Activated T-helper 2 cell treated with anti-CD3 and anti-CD28 coated beads, Interferon-gamma antibody, Interleukin-2, Interleukin-4, amounts not matched to agents 10 μg/mL and 5 μg/mL and 100 μg/mL, durations not matched to agents 14 hours and 24 hours and 36 hours (primary cell): ENCODE results near the gene UPF1. TPM values are rescaled to one million over a fixed set of nuclear protein-coding genes. Genes with fewer than 3 reads are reported as not detected.

ENCODE experiments used
- DNase-seq: peaks from one replicate; pipeline ENCODE4 v3.0.0; 2021; ENCODE audit warnings: low spot score
- H3K27ac Mint-ChIP-seq: one replicate; pipeline ENCODE4 v1.8.0; 2021; ENCODE audit warnings: mixed read lengths
- H3K27me3 Mint-ChIP-seq: one replicate; pipeline ENCODE4 v1.8.0; 2021; ENCODE audit warnings: low read depth, mixed read lengths
- H3K36me3 Mint-ChIP-seq: one replicate; pipeline ENCODE4 v1.8.0; 2021; ENCODE audit warnings: low read depth, mixed read lengths
- H3K4me1 Mint-ChIP-seq: one replicate; pipeline ENCODE4 v1.8.0; 2021; ENCODE audit warnings: low read depth, mixed read lengths
- H3K4me3 Mint-ChIP-seq: one replicate; pipeline ENCODE4 v1.8.0; 2021; ENCODE audit warnings: low read depth, mild to moderate bottlenecking, moderate library complexity, mixed read lengths
- H3K9me3 Mint-ChIP-seq: one replicate; pipeline ENCODE4 v1.8.0; 2021; ENCODE audit warnings: mixed read lengths
- intact Hi-C: fragments of 100-400 bp; cut with micrococcal nuclease; formaldehyde crosslinking; loops from one replicate; pipeline ENCODE4 v1.15.1; 2023
- total RNA-seq: library from RNA; stranded (reverse); gene quantifications from 2 replicates; pipeline ENCODE4 v1.2.3, GENCODE V29; 2022

Gene UPF1
- total RNA-seq, 1 donor from 2014 or later, result 99.5 TPM

GRCh38 chr19:18847549-18848463, 16.0 kb downstream of the UPF1 start:
- H3K4me3 Mint-ChIP-seq, result no peak overlapping the region
- no peaks in the 10 kb centered on the region for H3K27me3 Mint-ChIP-seq
- H3K4me1 Mint-ChIP-seq, result peaks cover 51% of the 10 kb centered on the region
- intact Hi-C loops, result loop anchor here (5.0 to 10.0 kb wide), 4 partner anchors 61 to 393 kb away; partner anchors contain the start of gene CRTC1
- H3K27ac Mint-ChIP-seq, result peak overlapping the region; percentile 12
- DNase-seq, result no peak
- H3K9me3 Mint-ChIP-seq, result no peaks in the 10 kb centered on the region
- H3K36me3 Mint-ChIP-seq, result peaks cover 65% of the 10 kb centered on the region

DNA sequence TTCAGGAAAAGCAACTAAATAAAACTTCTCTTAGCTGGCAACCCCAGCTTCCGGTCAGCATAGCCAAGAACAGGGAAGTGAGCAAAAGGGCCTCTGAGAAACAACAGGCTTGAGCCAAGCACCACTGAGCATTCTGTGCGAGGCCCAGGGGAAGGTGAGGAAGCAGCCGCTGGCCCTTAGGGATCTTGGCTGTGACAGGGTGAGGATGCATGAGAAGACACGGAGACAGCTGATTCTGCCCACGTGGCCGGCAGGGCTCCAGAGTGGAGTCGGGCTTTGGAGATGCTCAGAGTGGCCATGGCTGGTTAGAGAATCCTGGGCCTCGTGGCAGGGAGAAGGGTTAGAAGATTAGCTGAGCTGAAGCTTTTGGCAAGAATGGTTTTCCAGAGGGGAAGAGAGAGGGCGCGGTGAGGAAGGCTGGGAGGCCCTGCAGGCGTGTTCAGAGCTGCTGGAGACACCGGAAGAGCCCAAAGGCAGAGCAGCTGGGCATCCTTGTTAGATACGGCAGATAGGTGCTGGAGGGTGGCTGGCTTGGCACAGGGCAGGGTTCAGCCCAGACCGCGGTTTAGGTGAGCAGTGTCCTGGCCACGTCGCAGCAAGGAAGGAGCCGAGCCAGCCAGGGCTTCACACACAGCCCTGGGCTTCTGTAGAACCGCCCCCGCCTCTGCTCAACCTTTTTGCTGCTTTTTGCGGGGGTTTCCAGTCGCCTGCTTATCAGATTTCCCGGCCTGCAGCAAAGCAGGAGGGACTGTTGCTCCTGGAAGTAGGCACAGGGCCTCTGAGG, 17.3 kb downstream of the UPF1 start:
- H3K4me1 Mint-ChIP-seq, result peaks cover 39% of the 10 kb centered on the region
- H3K36me3 Mint-ChIP-seq, result peaks cover 74% of the 10 kb centered on the region
- intact Hi-C loops, result loop anchor here (5.0 to 10.0 kb wide), 4 partner anchors 62 to 394 kb away; partner anchors contain the start of gene CRTC1
- H3K27ac Mint-ChIP-seq, result peak overlapping the region; percentile 91
- peak overlapping the region; percentile 66 for H3K4me3 Mint-ChIP-seq
- H3K9me3 Mint-ChIP-seq, result no peaks in the 10 kb centered on the region
- no peaks in the 10 kb centered on the region for H3K27me3 Mint-ChIP-seq
- DNase-seq, result no peak

- Mint-ChIP-seq H3K4me3 (peak overlapping the region; percentile 66), H3K36me3 (peaks cover 77% of the 10 kb centered on the region), H3K27ac (peak overlapping the region; percentile 91), H3K27me3 (no peaks in the 10 kb centered on the region), H3K9me3 (no peaks in the 10 kb centered on the region), H3K4me1 (peaks cover 34% of the 10 kb centered on the region)
- DNase-seq, result no peak
- intact Hi-C loops, result loop anchor here (5.0 to 10.0 kb wide), 4 partner anchors 63 to 395 kb away; partner anchors contain the start of gene CRTC1
Observed at GRCh38 chr19:18849838-18850400, 18.2 kb downstream of the UPF1 start.

- Mint-ChIP-seq H3K36me3 (peaks cover 81% of the 10 kb centered on the region), H3K4me3 (no peak overlapping the region), H3K9me3 (no peaks in the 10 kb centered on the region), H3K27me3 (no peaks in the 10 kb centered on the region), H3K4me1 (peaks cover 29% of the 10 kb centered on the region), H3K27ac (peak overlapping the region; percentile 65)
- DNase-seq, result no peak
- intact Hi-C loops, result no loop called here
Observed at GRCh38 chr19:18850471-18851375, 19.0 kb downstream of the UPF1 start.

DNA sequence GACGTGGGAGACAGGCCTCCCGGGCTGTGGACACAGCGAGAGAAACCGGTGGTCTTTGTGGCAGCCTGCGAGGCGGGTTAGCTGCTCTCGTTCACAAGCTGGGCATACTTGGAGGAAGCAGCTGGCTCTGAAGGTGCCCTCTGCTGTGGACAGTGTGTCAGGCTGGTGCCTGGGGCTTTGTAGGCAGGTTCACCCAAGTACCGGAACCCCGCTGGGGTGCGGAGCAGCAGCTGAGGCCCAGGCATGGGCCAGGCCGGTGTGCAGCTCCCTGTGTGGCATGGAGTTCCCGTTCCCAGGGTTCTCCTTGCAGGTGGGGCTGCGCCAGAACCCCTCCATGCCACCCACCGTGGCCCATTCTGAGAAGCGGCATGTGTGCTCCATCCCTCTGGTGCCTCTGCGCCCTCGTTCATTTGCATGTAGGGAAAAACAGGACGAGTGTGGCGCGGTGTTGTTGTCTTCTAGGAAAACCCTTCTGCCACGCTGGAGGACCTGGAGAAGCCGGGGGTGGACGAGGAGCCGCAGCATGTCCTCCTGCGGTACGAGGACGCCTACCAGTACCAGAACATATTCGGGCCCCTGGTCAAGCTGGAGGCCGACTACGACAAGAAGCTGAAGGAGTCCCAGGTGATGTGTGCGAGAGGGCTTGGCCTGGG, 20.0 kb downstream of the UPF1 start:
- no peak for DNase-seq
- Mint-ChIP-seq H3K36me3 (peaks cover 84% of the 10 kb centered on the region), H3K9me3 (no peaks in the 10 kb centered on the region), H3K27me3 (no peaks in the 10 kb centered on the region), H3K4me1 (peaks cover 24% of the 10 kb centered on the region), H3K27ac (no peak overlapping the region), H3K4me3 (no peak overlapping the region)
- intact Hi-C loops, result no loop called here

GRCh38 chr19:18852648-18853047, 20.9 kb downstream of the UPF1 start:
- intact Hi-C loops, result no loop called here
- Mint-ChIP-seq H3K27me3 (no peaks in the 10 kb centered on the region), H3K36me3 (peaks cover 82% of the 10 kb centered on the region), H3K4me1 (peaks cover 18% of the 10 kb centered on the region), H3K27ac (no peak overlapping the region), H3K4me3 (no peak overlapping the region), H3K9me3 (no peaks in the 10 kb centered on the region)
- no peak for DNase-seq

DNA sequence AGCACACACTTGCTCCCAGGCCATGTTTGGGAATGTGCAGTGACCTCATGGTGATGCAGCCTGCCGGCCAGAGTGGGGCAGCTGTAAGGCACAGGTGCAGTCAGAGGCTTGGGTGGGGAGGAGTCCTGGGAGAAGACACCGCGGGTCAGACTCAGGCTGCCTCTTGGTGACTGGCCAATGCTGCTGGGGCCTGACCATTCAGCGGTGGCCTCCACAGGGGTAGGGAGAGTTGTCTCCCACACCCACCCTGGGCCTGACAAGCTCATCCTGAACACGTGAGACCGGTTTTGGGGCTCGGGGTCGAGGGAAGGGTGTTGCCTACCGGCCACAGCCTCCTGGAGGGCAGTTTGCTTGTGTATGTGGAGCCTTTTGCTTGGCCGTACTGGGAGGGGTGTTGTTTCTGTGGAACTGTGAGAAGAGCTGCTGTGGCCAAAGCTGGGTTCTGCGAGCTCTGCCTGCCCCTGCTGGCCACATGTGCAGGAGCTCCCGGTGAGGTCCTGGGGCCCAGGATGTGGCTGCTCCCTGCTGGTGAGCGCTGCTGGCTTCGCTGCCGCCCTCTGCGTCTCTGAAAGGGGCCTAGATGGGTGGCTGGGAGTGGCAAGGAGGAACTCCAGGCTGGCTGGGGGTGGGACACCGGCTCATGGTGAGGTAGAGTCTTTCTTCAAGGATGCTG, 22.1 kb downstream of the UPF1 start:
- no peaks in the 10 kb centered on the region for H3K27me3 Mint-ChIP-seq
- no peak overlapping the region for H3K4me3 Mint-ChIP-seq
- no peak for DNase-seq
- H3K27ac Mint-ChIP-seq, result no peak overlapping the region
- H3K9me3 Mint-ChIP-seq, result no peaks in the 10 kb centered on the region
- peaks cover 77% of the 10 kb centered on the region for H3K36me3 Mint-ChIP-seq
- intact Hi-C loops, result no loop called here
- H3K4me1 Mint-ChIP-seq, result peaks cover 14% of the 10 kb centered on the region

GRCh38 chr19:18854982-18855381, 23.2 kb downstream of the UPF1 start:
- no peak overlapping the region for H3K4me3 Mint-ChIP-seq
- DNase-seq, result no peak
- no peaks in the 10 kb centered on the region for H3K9me3 Mint-ChIP-seq
- peaks cover 66% of the 10 kb centered on the region for H3K36me3 Mint-ChIP-seq
- H3K4me1 Mint-ChIP-seq, result peaks cover 5% of the 10 kb centered on the region
- no peaks in the 10 kb centered on the region for H3K27me3 Mint-ChIP-seq
- no peak overlapping the region for H3K27ac Mint-ChIP-seq
- intact Hi-C loops, result no loop called here

GRCh38 chr19:18855647-18856384, 24.1 kb downstream of the UPF1 start:
- no peak overlapping the region for H3K27ac Mint-ChIP-seq
- no peak overlapping the region for H3K4me3 Mint-ChIP-seq
- intact Hi-C loops, result no loop called here
- H3K27me3 Mint-ChIP-seq, result no peaks in the 10 kb centered on the region
- peaks cover 63% of the 10 kb centered on the region for H3K36me3 Mint-ChIP-seq
- no peak for DNase-seq
- H3K9me3 Mint-ChIP-seq, result no peaks in the 10 kb centered on the region
- H3K4me1 Mint-ChIP-seq, result peaks cover 1% of the 10 kb centered on the region

GRCh38 chr19:18856385-18857126, 24.8 kb downstream of the UPF1 start:
- peaks cover 63% of the 10 kb centered on the region for H3K36me3 Mint-ChIP-seq

More at GRCh38 chr19:18856385-18857126, 24.8 kb downstream of the UPF1 start:
- Mint-ChIP-seq H3K27ac (no peak overlapping the region), H3K4me3 (no peak overlapping the region), H3K27me3 (no peaks in the 10 kb centered on the region), H3K9me3 (no peaks in the 10 kb centered on the region), H3K4me1 (no peaks in the 10 kb centered on the region)
- no peak for DNase-seq
- intact Hi-C loops, result no loop called here
